A673 (cell line): Measurements from ENCODE around the gene NAXE. TPM values are rescaled to one million over a fixed set of nuclear protein-coding genes. Genes with fewer than 3 reads are reported as not detected.

Experiments
- BruUV-seq: library from RNA; stranded (reverse); fragments of 400-500 nt; replicated peaks from 2 replicates; lab custom pipeline; 2021; lab: Mats Ljungman, UMichigan
- CTCF ChIA-PET: fragments of 300-600 bp; sonication (Branson Sonifier 250); formaldehyde crosslinking; loops from one replicate; lab custom pipeline; 2022; ENCODE audit warnings: antibody characterized with exemption; lab: Charles Lee
- POLR2A ChIA-PET: fragments of 300-600 bp; sonication (Branson Sonifier 250); formaldehyde crosslinking; loops from one replicate; lab custom pipeline; 2022; ENCODE audit warnings: antibody characterized with exemption; ENCODE audit not compliant: low non-redundant PET; lab: Charles Lee
- DNase-seq: peaks from one replicate; pipeline ENCODE4 v3.0.0-alpha.2; 2015; ENCODE audit warnings: low spot score
- H3K27ac ChIP-seq: fragments of 200-600 bp; sonication (generic); 2 replicates; pipeline ENCODE4 v1.5.1; 2016; ENCODE audit warnings: mixed run types, low read depth, mild to moderate bottlenecking, mixed read lengths, antibody characterized with exemption, low read length; ENCODE audit not compliant: poor library complexity, severe bottlenecking
- H3K27me3 ChIP-seq: fragments of 200-600 bp; sonication (generic); replicated peaks from 2 replicates; pipeline ENCODE4 v1.6.1; 2017; ENCODE audit warnings: mixed run types, low read depth, mild to moderate bottlenecking, mixed read lengths, antibody characterized with exemption, low read length; ENCODE audit not compliant: insufficient read depth, poor library complexity
- H3K36me3 ChIP-seq: fragments of 200-600 bp; sonication (generic); 2 replicates; pipeline ENCODE4 v1.6.1; 2016; ENCODE audit warnings: mixed run types, mild to moderate bottlenecking, mixed read lengths, antibody characterized with exemption, low read length; ENCODE audit not compliant: insufficient read depth, poor library complexity, severe bottlenecking
- H3K4me1 ChIP-seq: fragments of 200-600 bp; sonication (generic); 2 replicates; pipeline ENCODE4 v1.6.1; 2017; ENCODE audit warnings: mixed run types, mild to moderate bottlenecking, mixed read lengths, antibody characterized with exemption, low read length; ENCODE audit not compliant: insufficient read depth, poor library complexity, severe bottlenecking
- H3K4me3 ChIP-seq: fragments of 200-600 bp; sonication (generic); 2 replicates; pipeline ENCODE4 v1.5.1; 2016; ENCODE audit warnings: low read depth, mixed run types, mild to moderate bottlenecking, mixed read lengths, low read length; ENCODE audit not compliant: poor library complexity, severe bottlenecking
- H3K9me3 ChIP-seq: fragments of 200-600 bp; sonication (generic); 2 replicates; pipeline ENCODE4 v1.6.1; 2016; ENCODE audit warnings: mixed run types, low read depth, mild to moderate bottlenecking, mixed read lengths, antibody characterized with exemption, low read length; ENCODE audit not compliant: poor library complexity, severe bottlenecking
- CTCF ChIP-seq: fragments of 300-800, 200-600 bp; sonication (generic); conservative IDR thresholded peaks from 2 replicates; pipeline ENCODE4 v1.5.1; 2017; ENCODE audit warnings: low read depth, mild to moderate bottlenecking, antibody characterized with exemption, low read length, moderate library complexity, mixed read lengths
- EZH2 ChIP-seq: fragments of 200-600 bp; sonication (generic); IDR thresholded peaks from 2 replicates; pipeline ENCODE4 v1.6.1; 2017; ENCODE audit warnings: borderline replicate concordance, low read depth, mild to moderate bottlenecking, mixed read lengths, antibody characterized with exemption, low read length; ENCODE audit not compliant: poor library complexity, severe bottlenecking
- intact Hi-C: fragments of 100-400 bp; cut with micrococcal nuclease; formaldehyde crosslinking; loops from one replicate; pipeline ENCODE4 v1.10.0; 2022; ENCODE audit not compliant: unreplicated experiment
- total RNA-seq: library from RNA; stranded (reverse); gene quantifications from 2 replicates; pipeline ENCODE4 v1.2.3, GENCODE V29; 2021

Gene NAXE
- total RNA-seq, 1 experiment from 2014 or later: 125 TPM

GRCh38 chr1:156546267-156546666 is 45.3 kb upstream of the NAXE start:
- no peak for DNase-seq
- BruUV-seq: no TSS peak
- Histone ChIP-seq H3K4me3 (no peak overlapping the region), H3K9me3 (no peaks in the 10 kb centered on the region), H3K4me1 (no peaks in the 10 kb centered on the region), H3K27ac (no peak overlapping the region), H3K36me3 (peaks cover 11% of the 10 kb centered on the region), H3K27me3 (no peaks in the 10 kb centered on the region)
- ChIA-PET CTCF (no interaction called here), POLR2A (no interaction called here)
- TF ChIP-seq CTCF (no peak), EZH2 (no peak)
- intact Hi-C loops: no loop called here

- no peak for TF ChIP-seq EZH2
- TF ChIP-seq CTCF: no peak
- H3K4me3 ChIP-seq: no peak overlapping the region
- intact Hi-C loops: no loop called here
- no peaks in the 10 kb centered on the region for H3K9me3 ChIP-seq
- peaks cover 9% of the 10 kb centered on the region for H3K36me3 ChIP-seq
- no peaks in the 10 kb centered on the region for H3K27me3 ChIP-seq
- H3K4me1 ChIP-seq: no peaks in the 10 kb centered on the region
- no peak for DNase-seq
- no peak overlapping the region for H3K27ac ChIP-seq
- ChIA-PET POLR2A (no interaction called here), CTCF (no interaction called here)
- no TSS peak for BruUV-seq
Measured at GRCh38 chr1:156547434-156547833, 44.1 kb upstream of the NAXE start.

GRCh38 chr1:156547982-156548381 is 43.6 kb upstream of the NAXE start:
- Histone ChIP-seq H3K9me3 (no peaks in the 10 kb centered on the region), H3K36me3 (peaks cover 8% of the 10 kb centered on the region), H3K4me3 (no peak overlapping the region), H3K27me3 (no peaks in the 10 kb centered on the region), H3K4me1 (no peaks in the 10 kb centered on the region), H3K27ac (no peak overlapping the region)
- ChIA-PET POLR2A (no interaction called here), CTCF (no interaction called here)
- DNase-seq: no peak
- no TSS peak for BruUV-seq
- TF ChIP-seq EZH2 (no peak), CTCF (no peak)
- intact Hi-C loops: no loop called here
